NOMO-1 (cell line): ENCODE measurements around the gene TXN.
"Not testable (repeated sequence)": the region's sequence is repeated elsewhere in the genome, so short reads cannot be mapped to it uniquely, and the experiment has no call there.

Experiments
- DNase-seq, 2 experiments: peaks; one replicate each; lab custom pipeline; 2025; ENCODE audit not compliant: unreplicated experiment in 2 of 2; lab: John Stamatoyannopoulos, UW

TXN gene

GRCh38 chr9:110214090-110214489, 42.2 kb downstream of the TXN start:
- no peak for DNase-seq

- DNase-seq = no peak
Observed at GRCh38 chr9:110213413-110214044, 42.8 kb downstream of the TXN start.

GRCh38 chr9:110208031-110208430, 48.3 kb downstream of the TXN start, which contains the start of gene C9orf152:
C9orf152 (minus strand) TSS chr9:110208159; CDS start chr9:110207579, 580 bp downstream.
- DNase-seq = no peak

- DNase-seq = no peak
Observed at GRCh38 chr9:110207071-110207641, 49.2 kb downstream of the TXN start.

- DNase-seq = no peak
Observed at GRCh38 chr9:110206389-110206788, 49.9 kb downstream of the TXN start.

GRCh38 chr9:110205612-110206011, 50.7 kb downstream of the TXN start:
- not testable (repeated sequence) for DNase-seq

GRCh38 chr9:110202232-110202631, 54.1 kb downstream of the TXN start:
- DNase-seq = no peak

- no peak for DNase-seq
Observed at GRCh38 chr9:110199643-110200042, 56.7 kb downstream of the TXN start.

GRCh38 chr9:110198357-110198756, 58.0 kb downstream of the TXN start:
- DNase-seq = no peak

- DNase-seq = no peak
Observed at GRCh38 chr9:110197330-110198187, 58.7 kb downstream of the TXN start.

- not testable (repeated sequence) for DNase-seq
Observed at GRCh38 chr9:110196084-110196499, 60.2 kb downstream of the TXN start.
